Stimulated activated CD8-positive, alpha-beta memory T cell treated with anti-CD3 and anti-CD28 coated beads, Interleukin-7, amount 100 ng/mL, for 4 hours (primary cell): Measurements from ENCODE around the gene IGF2.

Source experiments
- DNase-seq, 2 donors: peaks; one replicate each; pipeline ENCODE4 v3.0.0-alpha.2; 2020; ENCODE audit warnings: low read depth in 2 of 2

Gene IGF2

GRCh38 chr11:2122907-2123627, 16.1 kb downstream of the IGF2 start:
- no peak for DNase-seq

GRCh38 chr11:2122222-2122906, 16.8 kb downstream of the IGF2 start:
- DNase-seq = no peak

GRCh38 chr11:2121227-2122130, 17.7 kb downstream of the IGF2 start:
- DNase-seq = no peak

DNA sequence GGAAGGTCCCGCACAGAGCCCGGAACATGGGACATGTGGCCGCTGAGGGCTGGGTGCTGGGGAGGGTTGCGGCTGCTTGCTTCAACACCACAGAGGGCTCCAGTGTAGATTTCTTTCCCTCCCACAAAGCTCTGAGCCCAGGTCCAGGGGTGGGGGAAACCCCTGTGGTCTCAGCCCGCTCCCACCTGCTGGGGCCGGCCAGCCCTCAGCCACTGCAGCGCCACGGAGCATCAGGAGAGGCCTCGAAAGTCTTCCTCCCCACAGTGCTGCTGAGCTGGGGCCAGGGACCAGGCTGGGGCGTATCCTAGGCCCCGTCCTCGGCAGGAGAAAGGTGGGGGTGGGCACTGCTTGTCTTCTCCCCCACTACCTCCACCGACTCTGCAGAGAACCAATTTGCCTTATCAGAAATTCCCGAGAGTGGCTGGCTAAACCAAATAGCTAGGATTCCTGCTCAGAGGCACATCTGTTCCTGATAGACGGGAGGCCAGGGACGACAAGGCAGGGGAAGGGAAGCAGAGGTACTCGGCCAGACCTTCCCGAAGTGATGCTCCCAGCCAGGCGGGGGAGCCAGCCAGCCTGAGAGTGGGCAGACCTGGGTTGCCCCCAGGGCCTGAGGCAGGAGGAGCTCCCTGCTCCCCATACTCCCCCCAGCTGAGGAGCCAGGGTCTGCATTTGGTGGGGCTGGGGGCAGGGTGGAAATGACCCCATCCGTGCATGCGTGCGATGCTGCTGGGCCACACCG, 18.7 kb downstream of the IGF2 start:
- DNase-seq = no peak

DNA sequence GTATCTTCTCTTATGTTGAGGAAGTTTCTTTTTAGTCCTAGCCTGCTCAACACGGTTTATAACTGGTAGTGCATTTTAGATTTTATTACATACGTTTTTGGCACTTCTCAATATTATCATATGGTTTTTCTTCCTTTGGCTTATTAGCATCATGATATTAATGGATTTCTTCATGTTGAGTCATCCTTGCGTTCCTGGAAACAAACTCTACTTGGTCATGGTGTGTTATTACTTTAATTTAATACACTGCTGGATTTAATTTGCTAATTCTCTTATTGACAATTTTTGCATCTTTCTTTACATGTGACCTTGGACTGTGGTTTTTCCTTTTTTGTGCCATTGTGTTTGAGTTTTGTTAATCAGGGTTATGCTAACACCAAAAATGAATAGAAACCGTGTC, 20.5 kb downstream of the IGF2 start:
- no peak for DNase-seq

- DNase-seq = no peak
Measured at GRCh38 chr11:2116680-2117079, 22.5 kb downstream of the IGF2 start.

DNA sequence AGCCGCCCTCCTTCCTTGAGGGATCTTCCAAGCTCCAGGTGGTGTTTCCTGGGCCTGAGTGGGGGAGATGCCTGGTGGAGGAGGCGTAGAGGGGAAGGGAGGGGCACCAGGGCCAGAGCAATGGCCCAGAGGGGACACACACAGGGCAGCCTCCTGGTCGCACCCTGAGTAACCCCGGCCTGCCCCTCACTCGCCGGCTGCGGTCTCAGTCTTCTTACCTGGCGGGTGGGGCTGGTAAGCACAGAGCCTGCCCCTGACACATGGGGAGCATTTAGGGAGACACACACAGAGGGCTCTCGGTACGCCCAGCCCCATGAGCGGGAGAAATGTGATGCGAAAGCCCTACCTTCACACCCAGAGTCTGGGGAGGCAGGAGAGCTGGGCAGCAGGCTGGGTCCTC, 23.9 kb downstream of the IGF2 start:
- no peak for DNase-seq

- no peak for DNase-seq
Measured at GRCh38 chr11:2114430-2115241, 24.6 kb downstream of the IGF2 start.

DNA sequence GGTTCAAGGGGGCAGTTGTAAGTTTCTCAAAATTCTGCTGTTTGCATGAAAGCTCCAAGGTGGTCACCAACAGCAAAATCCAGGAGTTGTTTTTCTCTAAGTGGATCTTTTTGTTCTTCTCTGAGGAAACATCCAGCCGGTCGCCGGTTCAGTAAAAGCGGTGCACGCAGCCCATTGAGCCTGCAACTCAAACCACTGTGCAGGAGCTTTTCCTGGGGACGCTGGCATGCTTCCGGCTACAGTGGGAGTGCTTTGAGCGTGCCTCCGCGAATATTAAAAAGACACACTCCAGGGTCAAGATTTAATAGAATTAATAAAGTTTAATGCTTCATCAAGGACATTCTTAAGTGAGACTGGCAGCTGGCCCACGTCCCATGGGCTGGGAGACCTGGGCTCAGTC, 25.4 kb downstream of the IGF2 start:
- DNase-seq = no peak

GRCh38 chr11:2110521-2110920, 28.7 kb downstream of the IGF2 start:
- no peak for DNase-seq

DNA sequence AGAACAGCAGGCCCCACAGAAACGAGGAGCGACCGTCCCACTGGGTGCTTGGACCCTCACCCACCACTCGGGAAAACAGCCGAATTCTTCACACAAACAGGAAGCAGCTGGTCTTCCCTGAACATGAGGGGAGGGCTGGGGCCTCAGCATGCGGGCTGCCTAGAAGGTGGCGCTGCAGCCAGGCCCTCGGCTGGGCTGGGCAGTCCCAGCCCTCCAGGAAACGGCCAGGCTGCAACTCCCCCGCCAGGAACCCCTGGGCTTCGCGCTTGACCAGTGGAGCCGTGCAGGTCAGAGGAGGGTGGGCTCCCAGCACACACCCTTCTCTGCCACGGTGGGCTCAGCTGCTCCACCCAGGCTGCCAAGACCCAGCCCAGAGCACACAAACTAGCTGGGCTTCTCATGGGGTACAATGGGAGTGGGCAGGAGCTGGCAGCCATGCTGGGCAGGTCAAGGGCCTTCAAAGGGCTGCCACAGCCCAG, 29.6 kb downstream of the IGF2 start:
- DNase-seq = no peak

DNA sequence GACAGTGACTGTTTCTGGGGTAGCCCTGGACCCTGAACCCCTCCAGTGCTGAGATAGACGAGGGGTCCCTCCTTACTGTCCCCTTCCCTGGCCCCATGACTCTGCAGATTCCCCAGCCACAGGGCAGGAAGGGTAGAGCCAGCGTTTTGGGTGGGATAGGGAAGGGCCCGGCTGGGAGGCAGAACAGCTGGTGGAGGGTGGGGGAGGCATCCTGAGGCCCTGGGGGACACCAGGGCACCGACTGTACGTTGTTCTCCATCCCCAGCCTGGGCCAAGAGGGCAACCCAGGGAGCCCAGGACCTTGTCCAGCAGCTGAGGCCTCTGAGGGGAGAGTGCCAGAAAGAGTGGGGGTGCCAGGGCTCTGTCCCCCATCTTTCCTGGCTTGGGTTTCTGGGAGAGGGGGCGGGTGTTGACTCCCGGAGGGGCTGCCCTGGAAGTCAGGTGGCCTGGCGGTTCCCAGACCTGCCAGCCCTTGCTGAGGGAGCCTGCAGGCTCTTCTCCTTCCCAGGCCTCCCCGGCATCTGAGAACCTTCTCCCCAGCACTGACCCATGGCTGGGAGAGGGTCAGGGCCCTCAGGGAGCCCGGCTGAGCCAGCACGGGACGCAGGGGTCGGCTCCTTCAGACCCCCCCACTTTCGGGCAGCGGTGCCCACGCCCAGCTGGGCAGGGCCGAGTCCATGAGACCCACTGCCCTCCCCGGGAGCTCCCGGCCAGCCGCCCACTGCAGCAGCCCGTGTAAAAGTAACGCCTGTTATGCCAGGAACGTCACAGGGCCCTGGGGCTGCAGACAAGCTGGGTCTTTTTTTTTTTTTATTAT, 30.3 kb downstream of the IGF2 start:
- DNase-seq = no peak

DNA sequence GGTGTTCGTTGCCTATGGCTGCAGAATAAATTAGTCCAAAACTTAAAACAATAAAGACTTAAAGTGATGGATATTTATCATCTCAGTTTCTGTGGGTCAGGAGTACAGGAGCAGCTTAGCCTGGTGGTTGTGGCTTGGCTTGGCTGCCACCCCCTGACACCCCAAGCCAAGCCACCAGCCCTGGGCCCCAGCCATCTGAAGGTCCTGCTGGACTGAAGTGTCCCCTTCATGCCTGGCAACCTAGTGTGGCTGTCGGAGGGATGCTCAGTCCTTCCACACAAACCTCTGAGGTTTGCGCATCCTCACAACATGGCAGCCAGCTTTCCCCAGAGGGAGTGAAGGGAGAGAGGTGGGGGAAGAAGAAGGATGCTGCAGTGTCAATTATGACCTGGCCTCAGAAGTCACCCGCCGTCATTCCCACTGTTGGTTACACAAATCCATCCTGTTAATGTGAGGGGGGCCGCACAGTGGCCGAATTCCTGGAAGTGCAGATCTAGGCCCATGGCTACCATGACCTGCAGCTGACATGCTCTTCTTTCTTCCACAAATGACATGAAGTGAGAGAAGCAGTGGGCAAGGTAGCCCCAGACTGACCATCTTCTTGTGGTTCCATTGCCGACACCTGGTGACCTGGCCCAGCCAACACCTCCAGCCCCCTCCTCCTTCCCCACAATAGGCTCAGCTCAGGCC, 31.1 kb downstream of the IGF2 start:
- no peak for DNase-seq

DNA sequence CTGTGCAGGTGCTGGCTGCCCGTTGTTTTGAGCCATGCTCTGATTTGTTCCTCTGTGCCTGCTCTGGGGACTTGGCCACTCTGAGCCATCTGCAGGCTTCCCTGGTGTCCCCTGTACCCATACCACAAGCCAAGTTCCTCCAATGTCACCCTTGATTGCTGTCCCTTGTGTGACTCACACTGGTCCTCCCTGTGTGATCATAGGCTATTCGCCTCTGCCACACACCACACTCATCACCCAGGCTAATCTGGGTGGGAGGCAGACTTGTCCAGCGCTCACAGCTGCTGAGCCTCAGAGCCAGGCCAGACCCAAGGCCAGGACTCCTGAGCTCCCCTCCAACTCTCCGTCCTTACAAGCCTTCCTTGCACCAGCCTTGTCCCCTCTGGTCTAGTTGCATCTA, 31.7 kb downstream of the IGF2 start:
- DNase-seq = no peak

DNA sequence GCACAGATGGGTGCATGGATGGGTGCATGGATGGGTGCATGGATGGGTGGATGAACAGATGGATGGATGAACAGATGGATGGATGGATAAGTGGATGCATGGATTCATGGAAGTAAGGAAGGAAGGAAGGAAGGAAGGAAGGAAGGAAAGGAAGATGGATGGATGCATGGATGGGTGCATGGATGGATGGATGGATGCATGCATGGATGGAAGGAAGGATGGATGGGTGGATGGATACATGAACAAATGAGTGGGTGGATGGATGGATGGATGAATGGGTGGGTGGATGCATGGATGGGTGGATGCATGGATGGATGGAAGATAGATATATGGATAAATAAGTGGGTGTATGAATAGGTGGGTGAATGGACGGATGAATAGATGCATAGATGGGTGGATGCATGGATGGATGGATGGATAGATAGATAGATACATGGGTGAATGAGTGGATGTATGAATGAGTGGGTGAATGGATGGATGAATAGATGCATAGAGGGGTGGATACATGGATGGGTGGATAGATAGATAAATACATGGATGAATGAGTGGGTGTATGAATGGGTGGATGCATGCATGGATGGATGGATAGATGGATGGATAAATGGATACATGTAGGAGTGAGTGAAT, 32.5 kb downstream of the IGF2 start:
- no peak for DNase-seq

DNA sequence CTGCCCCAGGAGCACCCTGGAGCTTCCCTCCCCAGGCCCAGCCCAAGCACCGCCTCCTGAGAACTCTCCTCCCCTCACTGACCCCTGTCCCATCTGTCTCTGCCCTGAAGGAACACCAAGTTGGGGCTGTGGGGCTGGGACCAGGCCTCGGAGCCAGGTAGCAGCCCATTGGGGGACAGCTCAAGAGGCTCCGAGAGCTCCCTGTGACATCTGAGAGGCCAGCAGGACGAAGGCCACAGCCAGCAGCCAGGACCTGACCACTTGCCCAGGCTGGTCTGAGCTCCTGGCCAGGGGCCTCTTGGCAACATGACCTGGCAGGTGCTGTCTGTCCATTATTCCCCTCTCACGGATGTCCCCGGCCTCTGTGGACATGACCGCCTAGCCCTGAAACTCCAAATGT, 33.7 kb downstream of the IGF2 start:
- DNase-seq = no peak

DNA sequence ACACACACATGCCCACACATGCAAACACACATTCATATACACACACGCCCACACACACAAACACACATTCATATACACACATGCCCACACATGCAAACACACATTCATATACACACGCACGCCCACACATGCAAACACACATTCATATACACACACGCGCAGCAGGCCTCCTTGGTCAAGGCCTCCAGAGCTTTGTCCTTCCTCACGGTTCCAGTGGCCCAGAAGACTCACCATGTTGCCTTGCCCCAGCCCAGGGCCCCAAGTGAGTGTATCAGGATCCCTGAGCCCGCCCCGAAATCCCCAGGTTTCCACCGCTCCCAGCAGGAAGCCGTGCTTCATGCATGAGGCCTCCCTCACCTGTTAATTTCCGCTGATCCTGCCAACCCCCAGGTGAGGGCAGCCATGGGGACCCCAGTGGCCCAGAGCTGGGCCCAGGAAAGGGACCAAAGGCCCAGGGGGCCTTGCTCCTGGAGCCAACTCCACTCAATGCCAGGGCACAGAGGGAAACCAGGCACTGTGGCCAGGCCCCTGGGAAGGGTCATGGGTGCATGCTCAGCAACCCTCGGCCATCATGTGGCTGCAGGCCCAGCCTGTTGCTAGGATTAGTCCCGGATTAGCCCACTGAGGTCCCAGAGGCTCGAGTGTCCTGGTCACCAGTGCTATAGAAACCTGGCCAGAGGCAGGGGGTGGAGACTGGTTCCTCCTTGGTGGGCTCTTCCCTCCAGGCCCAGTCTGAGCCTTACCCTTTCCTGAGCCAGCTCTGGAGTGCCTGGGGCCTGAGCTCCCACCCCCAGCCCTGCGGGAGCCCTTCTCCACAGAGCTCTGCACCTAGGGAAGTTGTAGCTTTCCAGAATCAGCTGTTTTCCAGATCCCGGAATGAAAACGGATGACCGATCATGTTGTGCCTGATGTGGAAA, 34.4 kb downstream of the IGF2 start:
- DNase-seq = no peak
